Type B pancreatic cell (in vitro differentiated cells): ENCODE measurements around the gene CC2D2B. TPM values are rescaled to one million over a fixed set of nuclear protein-coding genes. Genes with fewer than 3 reads are reported as not detected.

Experiments used
- DNase-seq: peaks from one replicate; pipeline ENCODE4 v3.0.0; 2021; ENCODE audit warnings: mixed read lengths; ENCODE audit not compliant: unreplicated experiment; ENCODE audit errors: extremely low spot score
- H3K27ac Mint-ChIP-seq: 2 replicates; pipeline ENCODE4 v1.8.0; 2021; ENCODE audit warnings: mild to moderate bottlenecking, mixed read lengths
- H3K27me3 Mint-ChIP-seq: 2 replicates; pipeline ENCODE4 v1.8.0; 2021; ENCODE audit warnings: mixed read lengths
- H3K36me3 Mint-ChIP-seq: 2 replicates; pipeline ENCODE4 v1.8.0; 2021; ENCODE audit warnings: mixed read lengths
- H3K4me1 Mint-ChIP-seq: one replicate; pipeline ENCODE4 v1.8.0; 2021; ENCODE audit warnings: mixed read lengths; ENCODE audit not compliant: unreplicated experiment
- H3K4me3 Mint-ChIP-seq: 2 replicates; pipeline ENCODE4 v1.8.0; 2021; ENCODE audit warnings: mild to moderate bottlenecking, mixed read lengths
- H3K9me3 Mint-ChIP-seq: 2 replicates; pipeline ENCODE4 v1.8.0; 2021; ENCODE audit warnings: mixed read lengths
- CTCF ChIP-seq: fragments of 200-600 bp; sonication (generic); conservative IDR thresholded peaks from 2 replicates; pipeline ENCODE4 v1.5.0; 2021; ENCODE audit warnings: antibody characterized with exemption, mild to moderate bottlenecking
- long read RNA-seq: library from polyadenylated mRNA; unstranded; transcript quantifications from one replicate; pipeline ENCODE4 v2.0.0, GENCODE V29; 2020
- total RNA-seq: library from RNA; stranded (reverse); gene quantifications from 2 replicates; pipeline ENCODE4 v1.2.1, GENCODE V29; 2021; ENCODE audit warnings: low replicate concordance

The CC2D2B gene, protein sequence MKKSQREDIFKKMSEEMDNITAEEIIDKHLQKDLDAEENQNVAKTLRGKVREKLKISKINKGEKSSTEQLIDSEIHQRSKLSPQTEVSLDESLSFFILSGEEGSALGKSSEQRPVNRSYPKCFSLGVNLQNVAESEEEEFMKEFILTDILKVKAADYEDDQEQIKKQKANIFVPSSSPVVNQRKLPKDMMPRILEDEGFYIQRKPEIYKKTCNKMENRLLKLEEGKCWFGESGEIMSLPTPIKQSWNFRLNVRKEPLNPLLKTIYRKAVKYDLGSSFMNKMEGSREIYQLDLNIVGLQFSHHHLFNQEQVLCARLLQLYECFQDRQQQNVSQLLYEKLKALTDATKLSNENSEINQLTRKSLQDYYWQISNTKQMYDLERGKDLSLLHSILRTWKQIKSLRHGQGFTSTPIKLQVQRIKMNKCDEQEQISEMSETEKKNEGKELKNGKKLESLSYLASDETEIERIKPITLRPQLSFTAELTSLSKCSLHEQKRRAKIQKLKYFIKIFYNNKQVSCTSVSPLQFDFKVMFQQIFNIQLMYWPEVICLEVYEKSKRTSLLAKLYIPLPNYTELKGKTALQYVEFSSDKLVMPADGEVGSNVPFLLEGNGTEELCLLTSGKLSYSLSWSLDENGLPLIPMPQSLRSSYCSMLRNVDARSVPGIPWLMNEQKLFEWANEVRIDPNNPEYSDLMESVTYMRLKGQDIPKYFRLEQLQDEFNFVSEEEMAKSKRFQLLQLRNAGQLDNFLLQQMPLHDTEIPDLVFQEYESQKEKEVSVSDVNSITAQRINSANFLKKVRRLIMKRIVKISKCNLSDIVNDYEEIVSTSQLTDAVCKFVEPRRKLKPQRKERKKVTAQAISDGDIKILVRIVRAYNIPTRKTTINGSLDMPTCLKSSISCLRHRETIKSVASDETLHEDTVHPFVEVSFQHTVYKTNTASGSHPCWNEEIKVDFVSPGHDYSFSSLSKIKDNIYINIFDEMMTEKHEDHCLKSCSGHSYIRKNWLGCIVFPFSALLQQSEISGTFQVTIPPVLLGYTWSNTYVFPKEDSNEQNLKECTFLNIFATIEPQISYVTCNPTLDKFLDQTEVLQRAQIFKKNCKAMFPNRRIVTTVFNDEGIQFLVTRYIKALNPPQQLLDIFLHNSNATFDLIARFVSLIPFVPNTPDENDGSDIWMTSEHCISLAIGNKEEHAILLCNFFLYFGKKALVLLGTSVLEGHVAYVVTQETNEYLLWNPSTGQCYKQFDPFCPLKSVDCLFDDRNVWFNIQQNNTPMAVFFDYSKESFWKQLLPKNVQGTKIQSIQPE (N-terminal part only)
- 0.24 and 0.34 TPM in 2 replicates for total RNA-seq
- long read RNA-seq, partial matches to known transcripts, result 0 of 3 reads
- long read RNA-seq, other reads (novel, unspliced or antisense), result 3 of 3 reads

- DNase-seq, result peak; percentile 86
- H3K4me3 Mint-ChIP-seq, result peak within 1 kb of the TSS; percentile 92
- peak; percentile 9 for TF ChIP-seq CTCF
- H3K4me1 Mint-ChIP-seq, result peaks cover 9% of the 10 kb centered on the region
- H3K36me3 Mint-ChIP-seq, result peaks cover 5% of the 10 kb centered on the region
- peaks cover 5% of the 10 kb centered on the region for H3K9me3 Mint-ChIP-seq
- H3K27me3 Mint-ChIP-seq, result peaks cover 7% of the 10 kb centered on the region
- peak within 1 kb of the TSS; percentile 87 for H3K27ac Mint-ChIP-seq
Observed at GRCh38 chr10:95907456-95908253, at the start of gene CC2D2B. Gene CC2D2B (plus strand): TSS chr10:95907975. CDS start chr10:95911324, 3,349 bp downstream.

DNA sequence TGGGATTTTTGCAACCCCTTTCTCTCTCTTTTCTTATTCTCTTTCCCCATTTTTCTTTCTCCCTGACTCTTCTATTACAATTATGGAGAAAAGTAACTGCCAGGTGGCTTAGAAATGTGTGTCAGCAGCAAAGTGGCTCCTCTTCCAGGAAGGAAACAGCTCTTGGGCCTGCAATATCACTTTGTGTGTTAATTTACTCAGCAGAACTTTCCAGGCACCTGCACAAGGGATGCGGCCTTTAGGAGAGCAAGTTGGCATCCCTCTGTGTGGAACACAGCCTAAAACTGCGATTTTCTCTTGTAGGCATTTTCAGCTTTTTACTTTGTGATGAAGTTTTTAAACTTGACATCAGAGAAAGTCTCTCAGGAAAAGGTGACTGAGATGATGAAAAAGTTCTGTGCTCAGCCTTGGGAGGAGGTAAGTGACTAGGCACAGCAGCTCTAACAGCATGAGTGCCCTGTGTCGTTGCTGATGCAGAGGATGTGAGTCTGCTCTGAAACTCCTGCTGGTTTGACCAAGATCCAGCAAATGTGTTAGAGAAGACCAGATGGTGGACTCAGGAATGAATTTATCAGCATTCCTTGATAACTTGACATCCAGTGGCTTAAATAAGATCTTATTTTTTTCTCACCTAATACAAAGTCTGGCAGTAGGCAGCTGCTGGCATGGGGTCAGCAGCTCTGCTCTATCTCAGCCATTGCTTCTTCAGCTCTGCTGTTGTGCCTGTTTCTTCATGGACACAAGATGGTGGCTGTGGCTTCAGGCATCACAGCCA, 47.4 kb upstream of the CC2D2B start:
- H3K36me3 Mint-ChIP-seq, result no peaks in the 10 kb centered on the region
- H3K4me3 Mint-ChIP-seq, result no peak overlapping the region

DNA sequence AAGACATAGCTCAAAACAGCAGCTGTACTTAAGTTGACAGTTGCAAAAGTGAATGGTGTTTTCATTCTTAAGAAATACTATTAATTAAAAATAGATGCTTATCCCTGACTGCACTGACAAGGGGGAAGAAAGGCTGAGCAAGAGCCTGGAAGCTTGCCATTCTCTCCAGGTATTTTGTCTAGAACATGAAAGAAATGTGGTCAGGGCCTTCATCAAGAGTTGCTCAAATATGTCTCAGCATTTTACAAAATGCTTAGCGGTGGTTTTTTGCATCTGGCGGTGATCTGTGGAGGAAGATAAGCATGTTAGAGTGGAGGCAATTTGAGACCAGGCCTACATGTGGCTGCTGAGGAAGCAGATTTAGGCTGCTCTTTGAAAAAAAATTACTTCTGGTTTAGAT, 46.4 kb upstream of the CC2D2B start:
- no peak for TF ChIP-seq CTCF
- Mint-ChIP-seq H3K4me1 (peaks cover 5% of the 10 kb centered on the region), H3K27me3 (no peaks in the 10 kb centered on the region), H3K9me3 (no peaks in the 10 kb centered on the region), H3K4me3 (no peak overlapping the region), H3K27ac (no peak overlapping the region), H3K36me3 (no peaks in the 10 kb centered on the region)
- DNase-seq, result no peak

More for the DNA sequence above, 47.4 kb upstream of the CC2D2B start:
- DNase-seq, result no peak
- Mint-ChIP-seq H3K9me3 (no peaks in the 10 kb centered on the region), H3K27ac (no peak overlapping the region), H3K27me3 (no peaks in the 10 kb centered on the region), H3K4me1 (no peaks in the 10 kb centered on the region)
- no peak for TF ChIP-seq CTCF

DNA sequence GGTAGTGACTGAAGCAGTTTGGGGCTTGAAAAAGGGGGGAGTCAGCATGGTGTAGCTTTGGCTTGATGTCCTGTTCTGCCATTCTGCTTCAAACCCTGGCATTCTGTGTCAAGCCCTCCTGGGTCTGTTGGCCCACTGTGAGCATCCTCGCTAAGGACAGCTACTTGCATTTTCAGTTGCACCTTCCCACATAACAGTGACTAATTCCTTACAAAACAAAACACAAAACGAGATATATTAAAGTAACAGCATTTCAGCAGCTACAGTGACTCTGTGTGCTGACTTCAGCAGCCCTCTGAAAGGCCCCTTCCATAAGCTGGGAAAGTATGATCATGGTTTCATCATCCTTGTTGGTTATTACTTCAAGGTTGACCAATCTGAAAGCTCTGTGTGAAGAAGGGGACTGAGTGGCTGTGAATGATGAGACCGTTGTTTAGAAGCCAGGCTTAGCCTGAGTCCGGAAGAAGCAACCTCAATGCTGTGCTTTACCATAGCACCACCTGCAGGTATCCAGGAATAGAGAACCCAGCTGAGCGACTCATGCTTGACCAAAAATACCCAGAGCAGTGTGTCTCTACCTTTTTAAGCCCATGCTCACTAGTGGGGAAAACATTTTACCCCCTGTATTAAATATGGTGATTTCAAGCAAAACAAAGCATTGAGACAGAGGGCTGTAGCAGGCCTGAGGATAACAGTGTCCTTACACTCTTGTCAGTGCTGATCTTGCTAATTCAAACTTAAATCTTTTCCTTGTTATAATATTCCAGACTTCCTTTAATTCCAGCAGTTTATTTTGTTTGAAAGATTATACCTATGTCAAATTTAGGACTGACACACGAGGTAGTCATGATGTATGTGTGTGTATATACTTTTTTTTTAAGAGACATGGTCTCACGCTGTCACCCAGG, 42.6 kb upstream of the CC2D2B start:
- Mint-ChIP-seq H3K36me3 (no peaks in the 10 kb centered on the region), H3K9me3 (no peaks in the 10 kb centered on the region), H3K27me3 (no peaks in the 10 kb centered on the region), H3K4me3 (no peak overlapping the region), H3K27ac (no peak overlapping the region), H3K4me1 (peaks cover 5% of the 10 kb centered on the region)
- peak; percentile 70 for TF ChIP-seq CTCF
- DNase-seq, result no peak
